Measurements from ENCODE around the gene ATXN3L. TPM values are rescaled to one million over a fixed set of nuclear protein-coding genes. Genes with fewer than 3 reads are reported as not detected.
"Not testable (repeated sequence)": the region's sequence is repeated elsewhere in the genome, so short reads cannot be mapped to it uniquely, and the experiment has no call there.

The ATXN3L gene
- total RNA-seq, 1 experiment from 2014 or later = not detected

GRCh38 chrX:13304052-13304451 is 15.8 kb downstream of the ATXN3L start:
- H3K4me1 ChIP-seq (ENCODE audit: insufficient read depth, low read length) = peaks cover 9% of the 10 kb centered on the region; the same call in 1 of the 2 replicates
- no peak overlapping the region for H3K9ac ChIP-seq (ENCODE audit: low read length)
- H3K4me3 ChIP-seq (ENCODE audit: low read length) = no peak overlapping the region
- intact Hi-C loops (cut with micrococcal nuclease) = no loop called here
- ChIA-PET POLR2A (ENCODE audit: unreplicated experiment) (no interaction called here), CTCF (no interaction called here)
- H3K79me2 ChIP-seq (ENCODE audit: low read length) = no peaks in the 10 kb centered on the region
- H3K9me3 ChIP-seq (ENCODE audit: low read length) = no peaks in the 10 kb centered on the region
- H3K27ac ChIP-seq (ENCODE audit: low read length) = no peak overlapping the region
- BruUV-seq (replicated peaks) = no TSS peak
- H2AFZ ChIP-seq (ENCODE audit: low read length) = no peak overlapping the region
- DNase-seq (no peak), ATAC-seq (no peak)
- no peaks in the 10 kb centered on the region for H3K9me2 ChIP-seq (replicated peaks; ENCODE audit: low read length)
- no peaks in the 10 kb centered on the region for H4K20me1 ChIP-seq (ENCODE audit: low read length)
- no peaks in the 10 kb centered on the region for H3F3A ChIP-seq (ENCODE audit: low read length, unreplicated experiment)
- TF ChIP-seq EZH2phosphoT487 (IDR thresholded peaks at IDR 0.05; ENCODE audit: borderline replicate concordance, low read length) = no peak
- TF ChIP-seq, protein P1, sequence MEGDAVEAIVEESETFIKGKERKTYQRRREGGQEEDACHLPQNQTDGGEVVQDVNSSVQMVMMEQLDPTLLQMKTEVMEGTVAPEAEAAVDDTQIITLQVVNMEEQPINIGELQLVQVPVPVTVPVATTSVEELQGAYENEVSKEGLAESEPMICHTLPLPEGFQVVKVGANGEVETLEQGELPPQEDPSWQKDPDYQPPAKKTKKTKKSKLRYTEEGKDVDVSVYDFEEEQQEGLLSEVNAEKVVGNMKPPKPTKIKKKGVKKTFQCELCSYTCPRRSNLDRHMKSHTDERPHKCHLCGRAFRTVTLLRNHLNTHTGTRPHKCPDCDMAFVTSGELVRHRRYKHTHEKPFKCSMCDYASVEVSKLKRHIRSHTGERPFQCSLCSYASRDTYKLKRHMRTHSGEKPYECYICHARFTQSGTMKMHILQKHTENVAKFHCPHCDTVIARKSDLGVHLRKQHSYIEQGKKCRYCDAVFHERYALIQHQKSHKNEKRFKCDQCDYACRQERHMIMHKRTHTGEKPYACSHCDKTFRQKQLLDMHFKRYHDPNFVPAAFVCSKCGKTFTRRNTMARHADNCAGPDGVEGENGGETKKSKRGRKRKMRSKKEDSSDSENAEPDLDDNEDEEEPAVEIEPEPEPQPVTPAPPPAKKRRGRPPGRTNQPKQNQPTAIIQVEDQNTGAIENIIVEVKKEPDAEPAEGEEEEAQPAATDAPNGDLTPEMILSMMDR (conservative IDR thresholded peaks at IDR 0.05; ENCODE audit: low read depth, low read length) = no peak
- no peak for TF ChIP-seq EZH2 (IDR thresholded peaks at IDR 0.05; ENCODE audit: low read length, unreplicated experiment)
- no peaks in the 10 kb centered on the region for H3K27me3 ChIP-seq (ENCODE audit: low read length)
- H3K36me3 ChIP-seq (ENCODE audit: low read depth, low read length) = no peaks in the 10 kb centered on the region
- no peak overlapping the region for H3K4me2 ChIP-seq (ENCODE audit: low read length)

GRCh38 chrX:13303248-13303647 is 16.6 kb downstream of the ATXN3L start:
- DNase-seq; intact Hi-C loops (cut with micrococcal nuclease); H3F3A ChIP-seq (ENCODE audit: low read length, unreplicated experiment); BruUV-seq (replicated peaks); H3K9me2 ChIP-seq (replicated peaks; ENCODE audit: low read length); H3K4me3 ChIP-seq (ENCODE audit: low read length); ATAC-seq; H3K36me3 ChIP-seq (ENCODE audit: low read depth, low read length); CTCF ChIA-PET; H3K27ac ChIP-seq (ENCODE audit: low read length); H2AFZ ChIP-seq (ENCODE audit: low read length); H3K27me3 ChIP-seq (ENCODE audit: low read length); H3K9me3 ChIP-seq (ENCODE audit: low read length); H4K20me1 ChIP-seq (ENCODE audit: low read length); H3K9ac ChIP-seq (ENCODE audit: low read length); H3K4me2 ChIP-seq (ENCODE audit: low read length); H3K79me2 ChIP-seq (ENCODE audit: low read length); POLR2A ChIA-PET (ENCODE audit: unreplicated experiment): not testable (repeated sequence)
- H3K4me1 ChIP-seq (ENCODE audit: insufficient read depth, low read length) = peaks cover 11% of the 10 kb centered on the region; the same call in 1 of the 2 replicates

GRCh38 chrX:13298836-13299235 is 21.0 kb downstream of the ATXN3L start:
- Histone ChIP-seq H4K20me1 (ENCODE audit: low read length) (no peaks in the 10 kb centered on the region), H2AFZ (ENCODE audit: low read length) (no peak overlapping the region), H3K9ac (ENCODE audit: low read length) (no peak overlapping the region), H3K4me3 (ENCODE audit: low read length) (no peak overlapping the region), H3K9me3 (ENCODE audit: low read length) (no peaks in the 10 kb centered on the region), H3K9me2 (replicated peaks; ENCODE audit: low read length) (no peaks in the 10 kb centered on the region), H3K36me3 (ENCODE audit: low read depth, low read length) (no peaks in the 10 kb centered on the region), H3K4me2 (ENCODE audit: low read length) (no peak overlapping the region), H3F3A (ENCODE audit: low read length, unreplicated experiment) (no peaks in the 10 kb centered on the region), H3K27me3 (ENCODE audit: low read length) (no peaks in the 10 kb centered on the region), H3K4me1 (ENCODE audit: insufficient read depth, low read length) (peaks cover 11% of the 10 kb centered on the region; the same call in 1 of the 2 replicates), H3K79me2 (ENCODE audit: low read length) (no peaks in the 10 kb centered on the region), H3K27ac (ENCODE audit: low read length) (no peak overlapping the region)
- no peak for DNase-seq
- ChIA-PET CTCF (no interaction called here), POLR2A (ENCODE audit: unreplicated experiment) (no interaction called here)
- TF ChIP-seq, protein P1 (conservative IDR thresholded peaks at IDR 0.05; ENCODE audit: low read depth, low read length) = no peak
- TF ChIP-seq EZH2phosphoT487 (IDR thresholded peaks at IDR 0.05; ENCODE audit: borderline replicate concordance, low read length) (no peak), EZH2 (IDR thresholded peaks at IDR 0.05; ENCODE audit: low read length, unreplicated experiment) (no peak)
- intact Hi-C loops (cut with micrococcal nuclease) = no loop called here
- ATAC-seq = no peak
- no TSS peak for BruUV-seq (replicated peaks)

Measured in PC-3 (cell line).